UCSD-AML1 (cell line): ENCODE measurements around the gene ADAM12.

Experiments used
- DNase-seq: peaks from one replicate; lab custom pipeline; 2025; ENCODE audit not compliant: unreplicated experiment; lab: John Stamatoyannopoulos, UW

The ADAM12 gene

DNA sequence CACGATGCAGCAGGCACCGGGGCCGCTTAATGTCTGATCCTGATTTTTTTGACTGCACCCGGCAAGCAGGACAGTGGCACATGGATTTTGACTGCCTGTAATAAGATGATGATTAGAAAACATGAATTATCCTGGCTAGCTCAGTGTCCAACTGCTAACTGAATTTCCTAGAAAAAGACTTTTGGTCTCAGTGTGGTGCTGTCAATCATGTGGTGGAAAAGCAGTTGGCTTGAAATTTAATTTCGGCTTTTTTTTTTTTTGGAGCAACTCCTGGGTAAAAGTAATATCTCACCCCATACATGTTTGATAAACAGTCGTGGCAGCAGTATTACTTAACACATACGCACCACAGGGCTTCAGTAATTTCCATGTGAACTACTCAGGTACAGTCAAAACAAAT, 264.2 kb downstream of the ADAM12 start:
- DNase-seq = no peak

- DNase-seq = no peak
Observed at GRCh38 chr10:126123466-126123865, 264.8 kb downstream of the ADAM12 start.

DNA sequence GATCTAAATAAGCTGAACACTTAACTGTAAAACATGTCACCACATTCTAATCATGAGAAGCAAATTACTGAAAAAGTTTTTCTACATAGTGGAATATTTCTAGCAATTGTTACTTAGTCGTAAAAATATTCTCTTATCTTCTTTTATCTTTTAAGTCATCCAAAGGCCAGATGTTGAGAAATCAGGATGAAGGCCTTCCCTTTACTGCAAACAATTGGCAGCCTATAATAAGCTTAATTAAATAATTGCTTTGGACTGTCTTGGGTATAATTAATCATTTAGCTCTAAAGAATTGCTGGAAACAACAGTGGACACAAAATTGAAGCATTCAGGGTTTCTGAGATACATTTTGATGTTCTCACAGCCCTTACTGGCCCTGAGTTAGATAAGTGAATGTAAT, 265.4 kb downstream of the ADAM12 start:
- no peak for DNase-seq

GRCh38 chr10:126119599-126119998, 268.7 kb downstream of the ADAM12 start:
- DNase-seq = no peak

GRCh38 chr10:126118476-126118875, 269.8 kb downstream of the ADAM12 start:
- no peak for DNase-seq

- no peak for DNase-seq
Observed at GRCh38 chr10:126117196-126117595, 271.1 kb downstream of the ADAM12 start.

DNA sequence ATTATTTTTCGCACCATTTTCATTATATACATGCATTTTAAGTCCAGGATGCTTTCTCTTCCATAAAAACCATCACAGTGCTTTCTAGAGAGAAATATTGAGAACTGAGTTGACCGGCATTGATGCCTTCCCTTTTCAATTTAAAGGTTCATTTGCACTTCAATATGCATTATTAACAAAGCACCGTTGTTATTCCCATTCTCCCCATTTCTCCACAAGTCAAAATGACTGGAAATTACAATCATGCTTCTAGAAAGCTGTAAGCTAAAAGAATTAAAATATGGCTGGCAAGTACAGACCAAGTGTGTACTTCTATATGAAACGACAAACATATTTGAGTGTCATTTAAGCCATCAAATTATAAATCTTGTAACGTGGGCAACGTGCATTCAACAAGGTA, 272.4 kb downstream of the ADAM12 start:
- DNase-seq = no peak

- DNase-seq = no peak
Observed at GRCh38 chr10:126114884-126115555, 273.3 kb downstream of the ADAM12 start.

- DNase-seq = no peak
Observed at GRCh38 chr10:126111516-126111915, 276.8 kb downstream of the ADAM12 start.

GRCh38 chr10:126110489-126111180, 277.6 kb downstream of the ADAM12 start:
- DNase-seq = no peak

DNA sequence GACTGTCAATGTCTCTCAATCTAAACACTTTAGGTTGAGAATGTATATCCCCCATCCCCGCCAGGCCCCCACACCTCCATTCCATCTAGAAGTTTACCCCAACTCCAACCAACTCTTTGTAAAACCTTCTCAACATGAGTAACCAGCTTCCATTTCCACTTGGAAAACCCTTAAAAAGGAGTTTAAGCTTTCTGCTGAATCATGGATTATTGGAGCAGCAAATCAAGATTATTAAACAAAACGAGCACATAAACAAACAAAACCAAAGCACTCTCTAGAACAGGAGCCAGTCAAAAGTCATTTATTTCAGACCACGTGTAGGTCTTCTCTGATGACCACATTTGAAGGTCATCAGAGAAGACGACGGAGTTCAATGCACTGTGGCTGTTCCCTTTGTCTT, 278.4 kb downstream of the ADAM12 start:
- DNase-seq = no peak

DNA sequence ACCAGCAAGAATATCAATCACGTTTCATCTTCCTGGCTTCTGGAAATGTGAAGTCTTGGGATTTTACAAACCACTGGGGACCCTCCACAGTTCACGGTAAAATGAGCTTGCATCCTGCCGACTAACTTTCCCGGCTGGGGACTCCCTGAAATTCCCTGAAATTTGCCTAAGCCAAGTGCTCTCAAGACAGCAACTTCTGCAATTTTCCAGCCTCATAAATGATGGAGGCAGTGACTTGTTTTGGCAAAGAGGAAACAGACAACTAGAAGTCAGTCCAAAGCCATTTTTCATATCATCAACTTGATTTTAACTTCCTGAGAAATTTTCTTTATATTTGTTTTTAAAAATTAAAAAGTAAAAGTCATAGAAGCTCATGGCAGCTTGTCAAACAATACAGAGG, 279.6 kb downstream of the ADAM12 start:
- DNase-seq = no peak

DNA sequence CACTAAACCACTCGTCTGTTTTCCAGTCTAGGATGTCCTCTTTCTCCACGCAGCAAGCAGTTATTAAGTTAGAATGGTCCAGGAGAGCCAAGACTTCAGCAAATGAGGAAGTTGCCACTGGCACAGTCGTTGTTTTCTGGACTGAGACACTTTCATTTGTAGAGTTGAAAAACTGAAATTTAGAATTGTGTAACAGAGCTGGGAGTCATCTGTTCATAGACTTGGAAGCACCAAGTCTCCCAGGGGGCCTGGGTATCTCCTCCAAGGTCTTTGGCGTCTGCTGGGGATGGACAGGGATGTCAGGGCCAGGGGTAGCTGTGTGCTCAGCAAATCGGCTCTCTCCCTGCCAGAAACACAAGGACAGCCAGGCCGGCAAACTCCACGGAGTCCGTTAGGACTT, 283.5 kb downstream of the ADAM12 start:
- DNase-seq = no peak

DNA sequence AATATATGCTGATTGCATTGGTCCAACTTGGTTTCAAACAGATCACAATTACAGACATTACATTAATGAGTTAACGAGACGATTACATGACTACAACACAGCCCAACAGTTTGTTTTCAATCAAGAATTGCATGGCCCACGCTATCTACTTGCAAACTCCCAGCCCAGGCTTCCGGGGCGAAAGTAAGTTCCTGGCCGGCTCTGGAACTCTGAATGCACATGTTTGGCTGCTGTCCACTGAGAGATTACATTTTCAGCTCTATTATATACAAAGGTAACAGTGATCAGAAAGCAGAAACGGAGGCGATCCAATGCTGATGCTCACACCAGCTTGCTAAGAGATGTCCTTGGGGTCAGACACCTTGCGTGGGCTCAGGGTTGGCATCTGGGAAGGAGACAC, 285.6 kb downstream of the ADAM12 start:
- DNase-seq = no peak

DNA sequence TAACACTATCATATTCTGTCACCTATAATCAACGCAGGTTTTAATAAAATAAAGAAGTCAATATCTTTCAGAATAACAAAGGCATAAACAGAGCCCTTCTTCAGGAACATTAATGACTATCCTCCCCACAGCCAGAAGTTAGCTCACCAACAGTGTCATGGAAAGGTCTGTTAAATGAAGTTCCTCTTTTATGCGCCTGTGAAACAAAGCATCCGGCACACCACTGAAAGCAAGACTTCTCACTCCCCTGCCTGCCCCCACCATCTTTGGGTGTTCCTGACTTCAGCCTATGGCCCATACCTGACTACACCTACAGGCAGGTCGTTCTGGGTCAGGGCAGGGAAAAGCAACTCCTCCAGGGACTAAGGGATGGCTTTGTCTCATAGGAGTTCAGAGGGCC, 286.5 kb downstream of the ADAM12 start:
- peak; percentile 31 for DNase-seq

DNA sequence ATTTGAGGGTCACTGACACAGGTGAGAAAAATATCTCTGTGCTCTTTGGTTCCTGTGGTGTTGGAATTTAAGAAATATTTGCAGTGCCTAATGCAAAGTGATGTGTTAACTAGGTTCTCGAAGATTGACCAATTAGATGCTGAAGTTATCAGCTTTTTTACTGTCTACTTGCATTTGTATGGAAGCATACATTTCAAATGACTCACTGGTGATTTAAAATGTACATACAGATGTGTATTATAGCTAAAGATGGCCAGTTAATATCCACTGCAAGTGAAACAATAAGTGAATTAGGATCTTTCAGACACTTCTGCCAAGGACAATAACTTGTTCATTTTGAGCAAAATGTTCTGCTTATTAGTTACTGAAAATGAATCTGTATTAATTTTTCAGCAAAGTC, 287.0 kb downstream of the ADAM12 start:
- DNase-seq = no peak

DNA sequence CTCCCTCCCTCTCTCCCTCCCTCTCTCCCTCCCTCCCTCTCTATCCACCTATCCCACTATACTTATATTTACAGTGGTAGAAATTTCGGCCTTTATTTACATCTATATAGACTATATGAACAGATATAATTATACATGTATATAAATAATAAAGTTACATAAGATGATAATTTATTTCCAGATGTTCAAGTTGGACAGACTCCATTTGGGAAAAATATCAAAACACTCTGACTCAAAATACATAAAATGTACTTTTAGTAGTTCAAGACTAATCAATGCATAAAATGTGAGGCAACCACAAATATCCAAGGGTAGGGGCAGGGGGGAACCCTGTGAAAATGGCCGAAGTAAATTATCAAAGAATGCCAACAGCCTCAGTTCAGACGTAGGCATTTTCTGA, 288.9 kb downstream of the ADAM12 start:
- DNase-seq = no peak

GRCh38 chr10:126098226-126098581, 290.1 kb downstream of the ADAM12 start:
- no peak for DNase-seq

DNA sequence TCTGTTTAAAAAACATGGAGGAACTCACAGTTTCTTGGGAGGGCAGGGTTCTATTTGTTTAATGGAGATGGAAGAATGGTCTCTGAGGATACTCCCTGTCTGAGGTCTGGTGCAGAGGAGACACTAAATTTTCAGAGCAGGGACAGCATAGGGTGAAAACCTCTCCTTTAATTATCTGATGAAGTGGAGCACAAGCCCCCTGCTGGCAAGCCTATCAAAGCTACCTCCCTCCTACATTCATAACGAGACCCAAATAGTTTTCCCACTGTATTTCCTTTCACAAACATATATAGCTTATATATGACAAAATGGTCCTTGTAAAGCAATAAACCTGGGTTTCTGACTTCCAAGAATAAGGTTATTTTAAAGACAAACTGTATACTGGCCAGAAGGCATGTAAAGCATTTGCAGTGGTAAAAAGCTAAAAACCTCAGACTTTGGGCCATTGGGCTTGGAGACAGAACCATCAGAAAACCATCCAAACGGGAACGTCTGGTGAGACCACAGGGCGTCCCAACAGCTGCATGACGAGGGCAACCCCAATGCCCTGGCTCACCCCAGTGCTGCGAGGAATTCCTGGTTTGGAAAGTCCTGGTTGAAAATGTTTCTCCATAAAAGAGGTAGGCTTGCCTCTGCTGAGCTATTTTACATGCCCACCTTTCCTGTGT, 290.6 kb downstream of the ADAM12 start:
- no peak for DNase-seq

DNA sequence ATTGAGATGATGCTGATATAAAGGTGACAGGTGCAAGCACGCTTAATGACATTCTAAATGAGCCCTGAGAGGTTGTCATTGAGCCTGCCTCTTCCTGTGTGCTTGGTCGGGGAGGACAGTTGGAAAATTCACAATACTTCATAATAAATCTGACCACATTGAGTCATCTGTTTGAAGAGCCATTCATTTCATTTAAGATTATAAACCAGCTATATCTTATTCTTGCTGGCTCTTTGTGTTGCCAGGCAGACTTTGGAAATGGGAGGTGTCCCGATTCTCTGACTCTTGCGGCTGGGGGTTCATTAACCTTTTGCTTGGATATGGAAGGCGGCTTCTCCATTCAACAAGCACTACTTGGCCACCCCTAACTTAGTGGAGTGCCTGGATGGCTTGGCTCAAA, 293.7 kb downstream of the ADAM12 start:
- no peak for DNase-seq

DNA sequence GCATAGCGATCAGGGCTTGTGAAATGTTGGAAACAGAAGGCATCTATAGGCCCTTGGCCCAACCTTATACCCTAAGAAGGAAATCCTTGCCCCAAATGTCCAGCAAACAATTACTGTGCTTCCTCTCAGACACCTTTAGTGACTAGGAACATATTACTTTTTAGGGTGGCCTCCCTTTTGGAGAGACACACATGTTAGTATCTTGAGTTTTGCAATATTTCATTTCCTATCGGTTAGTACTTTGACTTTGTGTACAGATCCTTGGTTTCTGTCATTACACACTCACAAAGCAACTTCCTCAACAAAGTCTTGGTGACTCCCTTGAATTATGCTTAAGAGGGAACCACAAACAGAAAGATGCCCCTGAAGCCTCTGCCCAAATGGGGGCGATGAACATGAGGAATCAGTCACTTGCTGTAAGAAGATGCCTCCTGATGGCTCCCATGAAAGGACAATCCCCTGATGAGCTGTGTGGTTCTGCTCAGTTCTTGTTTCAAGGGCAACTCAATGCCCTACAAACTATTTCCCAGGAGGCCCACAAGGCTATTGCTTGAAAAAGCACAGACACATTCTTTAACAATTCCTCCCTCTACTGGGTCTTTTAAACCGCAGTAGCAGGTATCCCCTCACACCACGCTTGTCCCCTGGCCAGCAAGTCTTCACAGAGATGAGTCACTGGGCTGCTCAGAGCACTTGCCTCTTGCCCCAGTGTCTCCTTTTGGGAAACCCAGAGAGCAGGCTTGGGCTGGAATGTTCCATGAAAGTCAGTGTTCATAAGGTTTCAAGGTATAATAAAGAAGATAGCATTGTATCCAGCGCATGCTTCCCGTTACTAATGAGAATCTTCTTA, 295.7 kb downstream of the ADAM12 start:
- no peak for DNase-seq
